ENCODE results near the gene MMP25. TPM values are rescaled to one million over a fixed set of nuclear protein-coding genes. Genes with fewer than 3 reads are reported as not detected.

Gene MMP25
- total RNA-seq, 1 experiment from 2014 or later, result 0.67 TPM

- DNase-seq (ENCODE audit: low read depth, low spot score) (no peak), ATAC-seq (no peak)
- intact Hi-C loops (cut with micrococcal nuclease; ENCODE audit: unreplicated experiment), result no loop called here
- POLR2A ChIA-PET, result no interaction called here
- Histone ChIP-seq H3K27me3 (ENCODE audit: control insufficient read depth, insufficient read depth, low read length) (no peaks in the 10 kb centered on the region), H3K9me3 (ENCODE audit: control insufficient read depth, insufficient read depth, low read depth, low read length) (no peaks in the 10 kb centered on the region), H3K4me3 (ENCODE audit: low read depth in 2 of 2, low read length in 2 of 2) (no peak overlapping the region), H3K4me1 (ENCODE audit: control insufficient read depth, insufficient read depth, low read length) (peaks cover 36% of the 10 kb centered on the region), H3K36me3 (ENCODE audit: control insufficient read depth, insufficient read depth, low read length) (no peaks in the 10 kb centered on the region), H3K27ac (ENCODE audit: low read length) (no peak overlapping the region)
- in situ Hi-C loops (cut with HindIII; ENCODE audit: low pct_unique_long_range_greater_than_20kb, low sequenced_read_pairs), result no loop called here
- CTCF ChIA-PET, result interaction anchor here (0.8 kb wide), 1 partner anchor 20 kb away, joined by 3 read pairs; no protein-coding TSS in a partner anchor
- TF ChIP-seq POLR2AphosphoS5 (IDR thresholded peaks at IDR 0.05; ENCODE audit: low read depth, low read length), result no peak
- TF ChIP-seq CTCF (IDR thresholded peaks at IDR 0.05), result no peak
- TF ChIP-seq SIN3A (IDR thresholded peaks at IDR 0.05; ENCODE audit: borderline replicate concordance, insufficient read depth, low read depth, low read length), result no peak
- TF ChIP-seq REST (IDR thresholded peaks at IDR 0.05; ENCODE audit: insufficient read depth in 1 of 2, low read depth in 2 of 2, low read length in 1 of 2), result no peak
- no peak for TF ChIP-seq TCF7L2 (IDR thresholded peaks at IDR 0.05; ENCODE audit: low read depth, low read length)
- BruUV-seq (replicated peaks), result no TSS peak
Observed at GRCh38 chr16:3007957-3008689, 38.2 kb upstream of the MMP25 start.

GRCh38 chr16:3008690-3009037 is 37.7 kb upstream of the MMP25 start:
- Histone ChIP-seq H3K27ac (ENCODE audit: low read length) (no peak overlapping the region), H3K4me1 (ENCODE audit: control insufficient read depth, insufficient read depth, low read length) (peaks cover 36% of the 10 kb centered on the region), H3K9me3 (ENCODE audit: control insufficient read depth, insufficient read depth, low read depth, low read length) (no peaks in the 10 kb centered on the region), H3K27me3 (ENCODE audit: control insufficient read depth, insufficient read depth, low read length) (no peaks in the 10 kb centered on the region), H3K4me3 (ENCODE audit: low read depth in 2 of 2, low read length in 2 of 2) (no peak overlapping the region), H3K36me3 (ENCODE audit: control insufficient read depth, insufficient read depth, low read length) (no peaks in the 10 kb centered on the region)
- no peak for TF ChIP-seq CTCF (IDR thresholded peaks at IDR 0.05)
- no peak for TF ChIP-seq POLR2AphosphoS5 (IDR thresholded peaks at IDR 0.05; ENCODE audit: low read depth, low read length)
- TF ChIP-seq REST (IDR thresholded peaks at IDR 0.05; ENCODE audit: insufficient read depth in 1 of 2, low read depth in 2 of 2, low read length in 1 of 2), result no peak
- no peak for TF ChIP-seq SIN3A (IDR thresholded peaks at IDR 0.05; ENCODE audit: borderline replicate concordance, insufficient read depth, low read depth, low read length)
- no peak for TF ChIP-seq TCF7L2 (IDR thresholded peaks at IDR 0.05; ENCODE audit: low read depth, low read length)
- ATAC-seq, result no peak
- BruUV-seq (replicated peaks), result no TSS peak
- intact Hi-C loops (cut with micrococcal nuclease; ENCODE audit: unreplicated experiment) (no loop called here), in situ Hi-C loops (cut with HindIII; ENCODE audit: low pct_unique_long_range_greater_than_20kb, low sequenced_read_pairs) (no loop called here)
- ChIA-PET POLR2A (no interaction called here), CTCF (interaction anchor here (0.8 kb wide), 1 partner anchor 20 kb away, joined by 3 read pairs; no protein-coding TSS in a partner anchor)
- no peak for DNase-seq (ENCODE audit: low read depth, low spot score)

Measured in Panc1 (cell line).